ENCODE data around the gene RFPL4AL1.
"Not testable (repeated sequence)": the region's sequence is repeated elsewhere in the genome, so short reads cannot be mapped to it uniquely, and the experiment has no call there.

RFPL4AL1 gene

GRCh38 chr19:55768818-55769217, at the start of gene RFPL4AL1:
TSS of gene RFPL4AL1 (plus strand) at chr19:55769118. CDS start at chr19:55771805, 2,687 bp downstream.
- DNase-seq (ENCODE audit: extremely low spot score); CTCF ChIA-PET; POLR2A ChIA-PET: not testable (repeated sequence)

GRCh38 chr19:55720214-55720746, 48.6 kb upstream of the RFPL4AL1 start:
- TF ChIP-seq SUZ12 (IDR thresholded peaks at IDR 0.05), result no peak
- no peak for TF ChIP-seq SP1 (IDR thresholded peaks at IDR 0.05)
- TF ChIP-seq L3MBTL2 (conservative IDR thresholded peaks at IDR 0.05), result no peak
- no peak for TF ChIP-seq FOXA1 (IDR thresholded peaks at IDR 0.05)
- DNase-seq (ENCODE audit: extremely low spot score), result no peak
- POLR2A ChIA-PET, result no interaction called here
- CTCF ChIA-PET, result no interaction called here

- CTCF ChIA-PET, result no interaction called here
- no peak for DNase-seq (ENCODE audit: extremely low spot score)
- no peak for TF ChIP-seq FOXA1 (IDR thresholded peaks at IDR 0.05)
- no peak for TF ChIP-seq FOXK2 (IDR thresholded peaks at IDR 0.05)
- no peak for TF ChIP-seq LEF1 (IDR thresholded peaks at IDR 0.05; ENCODE audit: borderline replicate concordance)
- TF ChIP-seq ELF4 (IDR thresholded peaks at IDR 0.05), result no peak
- no peak for TF ChIP-seq ZNF384 (IDR thresholded peaks at IDR 0.05)
- no peak for TF ChIP-seq PKNOX1 (IDR thresholded peaks at IDR 0.05)
- no peak for TF ChIP-seq SP1 (IDR thresholded peaks at IDR 0.05)
- no peak for TF ChIP-seq FOXM1 (IDR thresholded peaks at IDR 0.05; ENCODE audit: borderline replicate concordance)
- no peak for TF ChIP-seq ARNT (IDR thresholded peaks at IDR 0.05)
- no peak for TF ChIP-seq CTBP1 (IDR thresholded peaks at IDR 0.05; ENCODE audit: borderline replicate concordance)
- TF ChIP-seq TARDBP (IDR thresholded peaks at IDR 0.05), result no peak
- no peak for TF ChIP-seq BHLHE40 (IDR thresholded peaks at IDR 0.05; ENCODE audit: borderline replicate concordance)
- no peak for TF ChIP-seq SUZ12 (IDR thresholded peaks at IDR 0.05)
- TF ChIP-seq L3MBTL2 (conservative IDR thresholded peaks at IDR 0.05), result no peak
- TF ChIP-seq HDGF (IDR thresholded peaks at IDR 0.05; ENCODE audit: borderline replicate concordance), result no peak
- no peak for TF ChIP-seq NFRKB (IDR thresholded peaks at IDR 0.05)
- POLR2A ChIA-PET, result no interaction called here
These were observed 48.1 kb upstream of the RFPL4AL1 start for GRCh38 chr19:55720801-55721200.

- TF ChIP-seq BHLHE40 (IDR thresholded peaks at IDR 0.05; ENCODE audit: borderline replicate concordance) (no peak), LEF1 (IDR thresholded peaks at IDR 0.05; ENCODE audit: borderline replicate concordance) (no peak)
- DNase-seq (ENCODE audit: extremely low spot score), result no peak
- CTCF ChIA-PET, result no interaction called here
- POLR2A ChIA-PET, result no interaction called here
These were observed 45.4 kb upstream of the RFPL4AL1 start for GRCh38 chr19:55723491-55723890.

- DNase-seq (ENCODE audit: extremely low spot score); CTCF ChIA-PET; POLR2A ChIA-PET: not testable (repeated sequence)
These were observed 38.5 kb upstream of the RFPL4AL1 start for GRCh38 chr19:55730378-55730777.

- CTCF ChIA-PET, result no interaction called here
- POLR2A ChIA-PET, result no interaction called here
These were observed 30.6 kb upstream of the RFPL4AL1 start, which contains the start of gene NLRP9 for GRCh38 chr19:55738302-55738701. TSS of gene NLRP9 (minus strand) at chr19:55738402. CDS start at chr19:55738374, 28 bp downstream.

GRCh38 chr19:55750715-55751114, 18.2 kb upstream of the RFPL4AL1 start:
- TF ChIP-seq FOXK2 (IDR thresholded peaks at IDR 0.05) (no peak), PKNOX1 (IDR thresholded peaks at IDR 0.05) (no peak), HDGF (IDR thresholded peaks at IDR 0.05; ENCODE audit: borderline replicate concordance) (no peak), ZNF384 (IDR thresholded peaks at IDR 0.05) (no peak), SUZ12 (IDR thresholded peaks at IDR 0.05) (no peak), NFRKB (IDR thresholded peaks at IDR 0.05) (no peak), BHLHE40 (IDR thresholded peaks at IDR 0.05; ENCODE audit: borderline replicate concordance) (no peak)

More at GRCh38 chr19:55738302-55738701, 30.6 kb upstream of the RFPL4AL1 start, which contains the start of gene NLRP9:
- no peak for DNase-seq (ENCODE audit: extremely low spot score)
- no peak for TF ChIP-seq LEF1 (IDR thresholded peaks at IDR 0.05; ENCODE audit: borderline replicate concordance)
- no peak for TF ChIP-seq BHLHE40 (IDR thresholded peaks at IDR 0.05; ENCODE audit: borderline replicate concordance)
- no peak for TF ChIP-seq FOXM1 (IDR thresholded peaks at IDR 0.05; ENCODE audit: borderline replicate concordance)
- no peak for TF ChIP-seq TARDBP (IDR thresholded peaks at IDR 0.05)
- TF ChIP-seq FOXK2 (IDR thresholded peaks at IDR 0.05), result no peak
- no peak for TF ChIP-seq ELF4 (IDR thresholded peaks at IDR 0.05)
- TF ChIP-seq NFRKB (IDR thresholded peaks at IDR 0.05), result no peak
- TF ChIP-seq HDGF (IDR thresholded peaks at IDR 0.05; ENCODE audit: borderline replicate concordance), result no peak
- TF ChIP-seq SP1 (IDR thresholded peaks at IDR 0.05), result no peak
- TF ChIP-seq L3MBTL2 (conservative IDR thresholded peaks at IDR 0.05), result no peak
- TF ChIP-seq ZNF384 (IDR thresholded peaks at IDR 0.05), result no peak
- no peak for TF ChIP-seq CTBP1 (IDR thresholded peaks at IDR 0.05; ENCODE audit: borderline replicate concordance)

GRCh38 chr19:55753401-55753800, 15.5 kb upstream of the RFPL4AL1 start:
- no peak for DNase-seq (ENCODE audit: extremely low spot score)
- POLR2A ChIA-PET, result no interaction called here
- CTCF ChIA-PET, result no interaction called here
- no peak for TF ChIP-seq FOXA1 (IDR thresholded peaks at IDR 0.05)
- no peak for TF ChIP-seq L3MBTL2 (conservative IDR thresholded peaks at IDR 0.05)
- TF ChIP-seq ARNT (IDR thresholded peaks at IDR 0.05), result no peak
- no peak for TF ChIP-seq FOXM1 (IDR thresholded peaks at IDR 0.05; ENCODE audit: borderline replicate concordance)
- no peak for TF ChIP-seq NFRKB (IDR thresholded peaks at IDR 0.05)
- no peak for TF ChIP-seq LEF1 (IDR thresholded peaks at IDR 0.05; ENCODE audit: borderline replicate concordance)
- TF ChIP-seq CTBP1 (IDR thresholded peaks at IDR 0.05; ENCODE audit: borderline replicate concordance), result no peak
- TF ChIP-seq PKNOX1 (IDR thresholded peaks at IDR 0.05), result no peak
- TF ChIP-seq ZNF384 (IDR thresholded peaks at IDR 0.05), result no peak
- no peak for TF ChIP-seq BHLHE40 (IDR thresholded peaks at IDR 0.05; ENCODE audit: borderline replicate concordance)
- no peak for TF ChIP-seq ELF4 (IDR thresholded peaks at IDR 0.05)
- no peak for TF ChIP-seq HDGF (IDR thresholded peaks at IDR 0.05; ENCODE audit: borderline replicate concordance)
- no peak for TF ChIP-seq SUZ12 (IDR thresholded peaks at IDR 0.05)
- no peak for TF ChIP-seq FOXK2 (IDR thresholded peaks at IDR 0.05)
- no peak for TF ChIP-seq TARDBP (IDR thresholded peaks at IDR 0.05)
- no peak for TF ChIP-seq SP1 (IDR thresholded peaks at IDR 0.05)

More at GRCh38 chr19:55750715-55751114, 18.2 kb upstream of the RFPL4AL1 start:
- ChIA-PET POLR2A (no interaction called here), CTCF (interaction anchor here (0.5 kb wide), 1 partner anchor 130 kb away, joined by 3 read pairs; no protein-coding TSS in a partner anchor)
- DNase-seq (ENCODE audit: extremely low spot score), result no peak

GRCh38 chr19:55756808-55757207, 12.1 kb upstream of the RFPL4AL1 start:
- POLR2A ChIA-PET; DNase-seq (ENCODE audit: extremely low spot score); CTCF ChIA-PET: not testable (repeated sequence)

- DNase-seq (ENCODE audit: extremely low spot score); POLR2A ChIA-PET; CTCF ChIA-PET: not testable (repeated sequence)
These were observed 10.1 kb upstream of the RFPL4AL1 start, which contains the start of gene RFPL4A for GRCh38 chr19:55758797-55759196. TSS of gene RFPL4A (plus strand) at chr19:55759097. CDS start at chr19:55761801, 2,704 bp downstream.
